ENCODE results near the gene CLEC3B. TPM values are rescaled to one million over a fixed set of nuclear protein-coding genes. Genes with fewer than 3 reads are reported as not detected.

The CLEC3B gene
- total and polyA plus RNA-seq, 2 of the 8 experiments (the other 6 are each of a cell fraction or from before 2014, with no cell fraction given): 0.32 TPM; not detected in 1

DNA sequence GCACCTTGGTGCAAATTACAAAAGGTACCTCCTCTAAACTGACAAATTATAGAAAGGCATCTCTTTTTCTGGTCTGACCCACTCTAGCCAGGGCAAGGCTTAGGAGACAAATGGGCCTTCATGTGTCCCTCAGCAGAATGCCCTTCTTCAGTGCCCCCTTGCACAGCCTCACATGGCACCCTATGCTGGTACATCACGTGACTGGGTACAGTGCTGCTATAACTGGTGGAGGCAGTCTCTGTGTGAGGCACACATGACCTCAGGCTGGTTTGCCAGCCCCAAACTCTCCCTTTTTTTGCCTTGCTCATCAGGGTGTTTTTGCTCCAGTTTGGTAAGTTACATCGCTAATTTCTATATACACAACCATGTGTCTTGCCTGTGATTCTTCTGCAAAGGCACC, 3.1 kb downstream of the CLEC3B start (continued):
- no peak for TF ChIP-seq EZH2 (IDR thresholded peaks at IDR 0.05; ENCODE audit: low read depth, low read length, severe bottlenecking)
- no peak for TF ChIP-seq BCL11A (IDR thresholded peaks at IDR 0.05; ENCODE audit: low read depth in 2 of 2, low read length in 2 of 2)
- TF ChIP-seq CHD1 (IDR thresholded peaks at IDR 0.05; ENCODE audit: low read depth, low read length): no peak
- TF ChIP-seq SRF (IDR thresholded peaks at IDR 0.05; ENCODE audit: low read depth, low read length): no peak
- TF ChIP-seq, protein P1, sequence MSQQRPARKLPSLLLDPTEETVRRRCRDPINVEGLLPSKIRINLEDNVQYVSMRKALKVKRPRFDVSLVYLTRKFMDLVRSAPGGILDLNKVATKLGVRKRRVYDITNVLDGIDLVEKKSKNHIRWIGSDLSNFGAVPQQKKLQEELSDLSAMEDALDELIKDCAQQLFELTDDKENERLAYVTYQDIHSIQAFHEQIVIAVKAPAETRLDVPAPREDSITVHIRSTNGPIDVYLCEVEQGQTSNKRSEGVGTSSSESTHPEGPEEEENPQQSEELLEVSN (IDR thresholded peaks at IDR 0.05): no peak
- TF ChIP-seq HDAC2 (IDR thresholded peaks at IDR 0.05; ENCODE audit: borderline replicate concordance in 1 of 2, low read depth in 2 of 2, low read length in 2 of 2): no peak
- TF ChIP-seq SAP30 (IDR thresholded peaks at IDR 0.05; ENCODE audit: insufficient read depth, insufficient replicate concordance, low read length): no peak
